Mammary microvascular endothelial cell (primary cell): ENCODE data around the gene FBXO36. TPM values are rescaled to one million over a fixed set of nuclear protein-coding genes. Genes with fewer than 3 reads are reported as not detected.

Experiments
- total RNA-seq: library from RNA; depleted of rRNA; stranded (reverse); fragments of >200 nt; gene quantifications from 2 replicates; pipeline ENCODE4 v1.2.3, GENCODE V29; 2015

Gene FBXO36
- total RNA-seq, result 2.3 and 2.6 TPM in 2 replicates

GRCh38 chr2:229922449-229923386, at the start of gene FBXO36:
FBXO36 (plus strand) TSS chr2:229922503; CDS start chr2:229922514, 11 bp downstream.

GRCh38 chr2:229921892-229922448, 333 bp upstream of the FBXO36 start, which contains the start of gene TRIP12:
TRIP12 (minus strand) TSS chr2:229922009; CDS start chr2:229880079, 41,930 bp downstream.

Other genes starting within 250 kb of the FBXO36 start
- gene DNER, start 207.9 kb upstream of the FBXO36 start, total RNA-seq, result 2.1 and 2.6 TPM in 2 replicates
- 97.5 and 102 TPM in 2 replicates for gene TRIP12, start 494 bp upstream of the FBXO36 start, total RNA-seq
- gene SLC16A14, start 146.4 kb downstream of the FBXO36 start, total RNA-seq, result 0.60 and 1.5 TPM in 2 replicates